A549 (cell line): ENCODE measurements around the gene AP2A2.

Source experiments
- CEBPB ChIP-seq, 2 experiments: fragments of >200 bp in 1 of 2; sonication (Bioruptor Twin) in 1 of 2; formaldehyde crosslinking in 1 of 2; IDR thresholded peaks; 2 replicates each; pipeline ENCODE4 v1.6.1; 2012 to 2016
- POLR2A ChIP-seq: IDR thresholded peaks from 2 replicates; pipeline ENCODE4 v1.6.1; 2012; ENCODE audit warnings: mild to moderate bottlenecking, low read length
- RCOR1 ChIP-seq: fragments of 150-350 bp; IDR thresholded peaks from 2 replicates; pipeline ENCODE4 v1.6.1; 2014; ENCODE audit warnings: antibody characterized with exemption, low read length, low read depth
- TF ChIP-seq, protein P1 (sequence below): fragments of >200 bp; sonication (Bioruptor Twin); formaldehyde crosslinking; IDR thresholded peaks from 3 replicates; pipeline ENCODE4 v1.5.1; 2016
- TF ChIP-seq, protein P2 (sequence below): IDR thresholded peaks from 2 replicates; pipeline ENCODE4 v1.6.1; 2012
- TF ChIP-seq, protein P3 (sequence below): fragments of 450-650 bp; IDR thresholded peaks from 2 replicates; pipeline ENCODE4 v1.6.1; 2014; ENCODE audit warnings: antibody characterized with exemption

DNA sequence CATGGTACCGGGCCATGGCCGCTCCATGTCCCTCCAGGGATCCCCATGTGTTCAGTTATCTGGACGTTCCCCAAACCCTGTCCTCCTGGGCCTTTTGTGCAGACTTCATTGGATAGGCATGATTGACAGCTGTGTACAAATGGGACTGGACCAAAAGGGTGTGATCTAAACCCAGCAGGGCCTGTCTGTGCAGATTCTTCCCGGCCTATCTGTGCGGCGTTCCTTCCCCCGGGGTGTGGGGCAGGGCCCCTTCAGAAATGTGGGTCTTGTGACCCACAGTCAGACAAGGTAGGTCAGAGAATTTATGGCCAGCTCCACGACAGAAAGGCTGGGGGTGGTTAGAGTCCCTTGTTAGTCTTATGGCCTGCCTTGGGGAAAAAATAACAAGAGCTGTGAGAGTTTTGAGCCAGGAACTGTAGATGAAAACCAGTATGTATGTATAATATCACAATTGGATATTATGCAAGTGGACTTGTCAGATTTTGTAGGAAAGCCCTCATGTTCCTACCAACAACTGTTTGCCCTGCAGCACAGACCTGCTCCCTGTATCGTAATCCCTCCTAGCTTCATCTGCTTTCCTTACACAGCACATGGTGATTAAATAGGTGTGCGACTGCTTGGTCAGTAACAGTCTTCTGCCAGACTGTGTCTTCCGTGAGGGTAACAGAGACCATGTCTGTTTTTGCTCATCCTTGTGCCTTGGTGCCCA lies 31.7 kb downstream of the AP2A2 start:
- TF ChIP-seq POLR2A (no peak), CEBPB (IDR thresholded peaks at IDR 0.05) (no peak), RCOR1 (no peak)
- TF ChIP-seq, protein P1, sequence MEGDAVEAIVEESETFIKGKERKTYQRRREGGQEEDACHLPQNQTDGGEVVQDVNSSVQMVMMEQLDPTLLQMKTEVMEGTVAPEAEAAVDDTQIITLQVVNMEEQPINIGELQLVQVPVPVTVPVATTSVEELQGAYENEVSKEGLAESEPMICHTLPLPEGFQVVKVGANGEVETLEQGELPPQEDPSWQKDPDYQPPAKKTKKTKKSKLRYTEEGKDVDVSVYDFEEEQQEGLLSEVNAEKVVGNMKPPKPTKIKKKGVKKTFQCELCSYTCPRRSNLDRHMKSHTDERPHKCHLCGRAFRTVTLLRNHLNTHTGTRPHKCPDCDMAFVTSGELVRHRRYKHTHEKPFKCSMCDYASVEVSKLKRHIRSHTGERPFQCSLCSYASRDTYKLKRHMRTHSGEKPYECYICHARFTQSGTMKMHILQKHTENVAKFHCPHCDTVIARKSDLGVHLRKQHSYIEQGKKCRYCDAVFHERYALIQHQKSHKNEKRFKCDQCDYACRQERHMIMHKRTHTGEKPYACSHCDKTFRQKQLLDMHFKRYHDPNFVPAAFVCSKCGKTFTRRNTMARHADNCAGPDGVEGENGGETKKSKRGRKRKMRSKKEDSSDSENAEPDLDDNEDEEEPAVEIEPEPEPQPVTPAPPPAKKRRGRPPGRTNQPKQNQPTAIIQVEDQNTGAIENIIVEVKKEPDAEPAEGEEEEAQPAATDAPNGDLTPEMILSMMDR, result no peak
- TF ChIP-seq, protein P2, sequence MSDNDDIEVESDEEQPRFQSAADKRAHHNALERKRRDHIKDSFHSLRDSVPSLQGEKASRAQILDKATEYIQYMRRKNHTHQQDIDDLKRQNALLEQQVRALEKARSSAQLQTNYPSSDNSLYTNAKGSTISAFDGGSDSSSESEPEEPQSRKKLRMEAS, result no peak
- TF ChIP-seq, protein P3, sequence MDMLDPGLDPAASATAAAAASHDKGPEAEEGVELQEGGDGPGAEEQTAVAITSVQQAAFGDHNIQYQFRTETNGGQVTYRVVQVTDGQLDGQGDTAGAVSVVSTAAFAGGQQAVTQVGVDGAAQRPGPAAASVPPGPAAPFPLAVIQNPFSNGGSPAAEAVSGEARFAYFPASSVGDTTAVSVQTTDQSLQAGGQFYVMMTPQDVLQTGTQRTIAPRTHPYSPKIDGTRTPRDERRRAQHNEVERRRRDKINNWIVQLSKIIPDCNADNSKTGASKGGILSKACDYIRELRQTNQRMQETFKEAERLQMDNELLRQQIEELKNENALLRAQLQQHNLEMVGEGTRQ, result no peak
